Gastroesophageal sphincter (tissue), 4 donors: ENCODE results near the gene NDUFS4. TPM values are rescaled to one million over a fixed set of nuclear protein-coding genes. Genes with fewer than 3 reads are reported as not detected.

Experiments
- ATAC-seq: fragments of 150-250 bp; one replicate; pipeline ENCODE4 v1.9.1; 2016; ENCODE audit warnings: mild to moderate bottlenecking, moderate library complexity
- H3K27ac ChIP-seq, 4 donors: fragments of 200-600 bp; sonication (generic) in 3 of 4; 1 replicate in 3 of 4; 2 replicates in 1 of 4; pipeline ENCODE4 v1.5.1; 2016 to 2019
- H3K27me3 ChIP-seq: fragments of 200-600 bp; sonication (generic); one replicate; pipeline ENCODE4 v1.5.1; 2019
- H3K36me3 ChIP-seq, 2 donors: fragments of 200-600 bp; sonication (generic); one replicate each; pipeline ENCODE4 v1.5.1; 2019; ENCODE audit warnings: control low read depth in 1 of 2
- H3K4me1 ChIP-seq, 3 donors: fragments of 200-600 bp; sonication (generic); 1 replicate in 2 of 3; 2 replicates in 1 of 3; pipeline ENCODE4 v1.5.1; 2016 to 2019; ENCODE audit warnings: control low read depth in 2 of 3
- H3K4me3 ChIP-seq, 2 donors: fragments of 200-600 bp; sonication (generic); one replicate each; pipeline ENCODE4 v1.5.1; 2019; ENCODE audit warnings: mild to moderate bottlenecking in 1 of 2, moderate library complexity in 1 of 2
- H3K9me3 ChIP-seq, 3 donors: fragments of 200-600 bp; sonication (generic); one replicate each; pipeline ENCODE4 v1.5.1; 2017 to 2019; ENCODE audit warnings: control low read depth in 2 of 3
- EP300 ChIP-seq: sonication (generic); formaldehyde crosslinking; IDR thresholded peaks from one replicate; pipeline ENCODE4 v1.6.1; 2017; ENCODE audit warnings: antibody characterized with exemption, mild to moderate bottlenecking
- POLR2A ChIP-seq, 2 donors: fragments of 450-650 bp; IDR thresholded peaks; one replicate each; pipeline ENCODE4 v1.6.1; 2017; ENCODE audit warnings: antibody characterized with exemption in 2 of 2, mild to moderate bottlenecking in 2 of 2, moderate library complexity in 1 of 2
- POLR2AphosphoS5 ChIP-seq: sonication (generic); formaldehyde crosslinking; IDR thresholded peaks from one replicate; pipeline ENCODE4 v1.6.1; 2017; ENCODE audit warnings: antibody characterized with exemption
- WGBS, 2 donors: methylation state at CpG; one replicate each; pipeline ENCODE4 v1.1.5; 2018; ENCODE audit warnings: low coverage in 1 of 2; 5-methylcytosine and 5-hydroxymethylcytosine counted together
- total RNA-seq, 4 donors: library from RNA; depleted of rRNA; stranded (reverse); fragments of >200 nt; gene quantifications; one replicate each; pipeline ENCODE4 v1.1.0, GENCODE V29; 2016
- TF ChIP-seq, protein P1 (sequence below), 4 experiments: fragments of 200-600 bp in 2 of 4; fragments of 450-650 bp in 2 of 4; sonication (generic) in 1 of 4; IDR thresholded peaks; one replicate each; pipeline ENCODE4 v1.5.1; 2017 to 2019; ENCODE audit warnings: antibody characterized with exemption in 4 of 4, mild to moderate bottlenecking in 2 of 4, moderate library complexity in 2 of 4

The NDUFS4 gene
- total RNA-seq, 4 donors from 2014 or later, result 72.7 to 150 (median 123) TPM

DNA sequence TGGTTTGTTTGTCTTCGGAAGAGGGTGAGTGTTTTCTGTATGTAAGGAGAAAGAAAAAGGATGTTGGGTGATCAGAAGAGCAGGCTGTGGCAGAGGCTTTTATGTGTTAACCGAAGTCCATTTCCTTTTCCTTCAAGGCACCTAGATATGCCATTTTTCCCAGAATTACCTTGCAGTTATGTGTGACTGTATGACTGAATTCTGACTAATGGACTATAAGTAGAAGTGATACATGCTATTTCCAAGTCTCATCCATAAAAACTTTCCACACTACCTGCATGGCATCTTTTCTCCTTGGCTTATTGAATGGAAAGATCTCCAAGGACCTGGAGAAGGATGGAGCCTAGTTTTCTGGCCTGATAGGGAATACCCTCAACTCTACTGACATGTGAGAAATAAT lies 10.6 kb upstream of the NDUFS4 start:
- no peaks in the 10 kb centered on the region for H3K4me1 ChIP-seq
- TF ChIP-seq, protein P1, sequence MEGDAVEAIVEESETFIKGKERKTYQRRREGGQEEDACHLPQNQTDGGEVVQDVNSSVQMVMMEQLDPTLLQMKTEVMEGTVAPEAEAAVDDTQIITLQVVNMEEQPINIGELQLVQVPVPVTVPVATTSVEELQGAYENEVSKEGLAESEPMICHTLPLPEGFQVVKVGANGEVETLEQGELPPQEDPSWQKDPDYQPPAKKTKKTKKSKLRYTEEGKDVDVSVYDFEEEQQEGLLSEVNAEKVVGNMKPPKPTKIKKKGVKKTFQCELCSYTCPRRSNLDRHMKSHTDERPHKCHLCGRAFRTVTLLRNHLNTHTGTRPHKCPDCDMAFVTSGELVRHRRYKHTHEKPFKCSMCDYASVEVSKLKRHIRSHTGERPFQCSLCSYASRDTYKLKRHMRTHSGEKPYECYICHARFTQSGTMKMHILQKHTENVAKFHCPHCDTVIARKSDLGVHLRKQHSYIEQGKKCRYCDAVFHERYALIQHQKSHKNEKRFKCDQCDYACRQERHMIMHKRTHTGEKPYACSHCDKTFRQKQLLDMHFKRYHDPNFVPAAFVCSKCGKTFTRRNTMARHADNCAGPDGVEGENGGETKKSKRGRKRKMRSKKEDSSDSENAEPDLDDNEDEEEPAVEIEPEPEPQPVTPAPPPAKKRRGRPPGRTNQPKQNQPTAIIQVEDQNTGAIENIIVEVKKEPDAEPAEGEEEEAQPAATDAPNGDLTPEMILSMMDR (IDR thresholded peaks at IDR 0.05), result no peak
- TF ChIP-seq POLR2A (IDR thresholded peaks at IDR 0.05), result no peak
- no peak for TF ChIP-seq EP300
- no peak for TF ChIP-seq POLR2AphosphoS5
- H3K4me3 ChIP-seq, result no peak overlapping the region
- ATAC-seq, result no peak
- 89 to 91% methylated on average over 2 of the region's 2 CpGs for WGBS, 2 donors
- H3K27me3 ChIP-seq, result peaks cover 7% of the 10 kb centered on the region
- no peaks in the 10 kb centered on the region for H3K9me3 ChIP-seq
- no peaks in the 10 kb centered on the region for H3K36me3 ChIP-seq
- no peak overlapping the region for H3K27ac ChIP-seq

DNA sequence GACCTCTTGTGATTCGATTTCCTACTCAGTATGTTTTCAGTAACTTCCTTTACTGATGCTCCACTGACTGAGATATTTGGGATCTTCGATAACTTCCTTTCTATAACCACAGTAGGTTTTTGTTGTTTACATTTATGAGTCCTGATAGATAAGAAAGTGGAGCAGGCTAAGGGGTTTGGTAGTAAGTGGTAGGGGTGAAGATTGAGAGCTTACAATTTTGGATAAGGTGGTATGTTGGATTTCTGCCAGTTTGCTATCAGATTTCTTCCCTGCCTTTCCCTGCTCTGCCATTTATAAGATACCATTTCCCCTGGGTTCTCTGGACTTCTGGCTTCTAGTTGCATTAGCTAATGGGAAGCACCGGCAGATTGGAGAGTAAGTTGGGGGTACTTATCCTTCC lies 7.9 kb upstream of the NDUFS4 start:
- Histone ChIP-seq H3K27ac (no peak overlapping the region), H3K36me3 (no peaks in the 10 kb centered on the region), H3K4me1 (no peaks in the 10 kb centered on the region), H3K9me3 (no peaks in the 10 kb centered on the region), H3K27me3 (peaks cover 10% of the 10 kb centered on the region), H3K4me3 (no peak overlapping the region)
- TF ChIP-seq, protein P1 (IDR thresholded peaks at IDR 0.05), result no peak
- no peak for TF ChIP-seq POLR2AphosphoS5
- TF ChIP-seq EP300, result no peak
- TF ChIP-seq POLR2A (IDR thresholded peaks at IDR 0.05), result no peak
- WGBS, 2 donors, result 52 to 76% methylated on average over 3 of the region's 3 CpGs
- ATAC-seq, result no peak

DNA sequence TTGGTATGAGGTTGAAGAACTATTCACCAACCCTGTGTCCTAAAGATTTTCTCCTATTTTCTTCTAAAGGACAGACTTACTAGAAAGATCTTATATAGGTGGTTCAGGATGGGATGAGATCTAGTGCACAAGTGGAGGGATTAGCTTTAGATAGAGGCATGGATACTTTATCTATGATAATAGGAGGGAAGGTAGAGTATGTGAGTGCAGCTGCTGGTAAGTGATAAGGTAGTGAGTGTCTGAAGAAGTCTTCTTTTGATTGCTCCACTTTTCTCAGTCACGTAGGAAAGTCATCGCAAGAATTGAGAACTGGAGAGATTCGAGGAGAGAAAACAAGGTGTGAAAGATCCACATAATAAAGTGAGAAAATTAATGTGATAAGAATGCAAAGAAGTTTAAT lies 6.0 kb upstream of the NDUFS4 start:
- TF ChIP-seq, protein P1 (IDR thresholded peaks at IDR 0.05), result no peak
- TF ChIP-seq EP300 (no peak), POLR2AphosphoS5 (no peak), POLR2A (IDR thresholded peaks at IDR 0.05) (no peak)
- no peak for ATAC-seq
- Histone ChIP-seq H3K4me3 (no peak overlapping the region), H3K27ac (no peak overlapping the region), H3K36me3 (no peaks in the 10 kb centered on the region), H3K4me1 (no peaks in the 10 kb centered on the region), H3K9me3 (no peaks in the 10 kb centered on the region), H3K27me3 (peaks cover 12% of the 10 kb centered on the region)
- WGBS, 2 donors, result 80 to 83% methylated on average over 1 to 3 of the region's 3 CpGs

DNA sequence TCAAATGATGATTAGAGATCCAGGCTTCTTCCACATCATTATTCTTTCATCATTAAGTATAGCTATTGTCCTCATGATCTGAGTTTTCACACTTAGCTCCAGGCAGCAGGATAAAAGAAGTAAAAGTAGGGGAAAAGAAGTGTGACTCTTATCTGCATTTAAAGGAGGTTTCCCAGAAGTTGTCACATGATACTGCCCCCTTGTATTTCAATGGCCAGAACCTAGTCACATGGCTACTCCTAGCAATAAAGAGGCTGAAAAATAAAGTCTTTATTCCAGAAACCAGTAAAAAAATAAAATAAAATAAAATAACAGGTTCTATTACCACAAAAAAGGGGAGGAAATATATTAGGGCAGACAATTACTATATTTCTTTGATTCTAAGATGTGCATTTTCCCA lies 5.3 kb upstream of the NDUFS4 start:
- Histone ChIP-seq H3K9me3 (no peaks in the 10 kb centered on the region), H3K4me3 (no peak overlapping the region), H3K36me3 (no peaks in the 10 kb centered on the region), H3K27ac (no peak overlapping the region), H3K4me1 (peaks cover 0 to 5% (median 0%) of the 10 kb centered on the region in 3 donors), H3K27me3 (peaks cover 12% of the 10 kb centered on the region)
- no peak for TF ChIP-seq EP300
- no peak for ATAC-seq

DNA sequence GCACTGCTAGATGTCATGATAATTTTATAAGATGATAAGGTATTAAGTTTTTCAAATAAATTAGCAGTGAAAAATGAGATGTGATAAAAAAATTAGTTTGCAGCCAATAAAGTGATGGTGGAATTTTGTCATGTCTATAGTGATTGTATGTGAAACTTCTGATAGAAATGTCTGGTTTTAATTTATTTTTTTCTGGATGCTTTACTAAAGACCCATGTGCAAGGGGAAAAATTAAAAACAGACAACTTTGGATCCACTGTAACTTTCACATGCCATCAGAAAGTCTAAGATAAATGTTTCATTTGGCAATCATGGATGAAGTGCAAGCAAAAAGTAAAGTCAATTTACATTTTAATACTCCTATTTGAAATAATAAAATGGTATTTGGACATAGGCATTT lies 4.4 kb upstream of the NDUFS4 start:
- H3K4me1 ChIP-seq, result peaks cover 0 to 5% (median 0%) of the 10 kb centered on the region in 3 donors
- H3K9me3 ChIP-seq, result no peaks in the 10 kb centered on the region
- no peaks in the 10 kb centered on the region for H3K36me3 ChIP-seq
- no peak for ATAC-seq
- no peak overlapping the region for H3K4me3 ChIP-seq
- TF ChIP-seq, protein P1 (IDR thresholded peaks at IDR 0.05), result no peak
- TF ChIP-seq EP300 (no peak), POLR2A (IDR thresholded peaks at IDR 0.05) (no peak), POLR2AphosphoS5 (no peak)
- peaks cover 12% of the 10 kb centered on the region for H3K27me3 ChIP-seq
- H3K27ac ChIP-seq, result no peak overlapping the region
